K562 (cell line): ENCODE data around the gene TSPAN15. TPM values are rescaled to one million over a fixed set of nuclear protein-coding genes. Genes with fewer than 3 reads are reported as not detected.
A peak's percentile ranks its signal among the peaks of the same experiment; 100 is the strongest.

Experiments used
- ATF1 ChIP-seq, 2 experiments: fragments of 450-650 bp in 1 of 2; IDR thresholded peaks; 2 replicates each; pipeline ENCODE4 v1.6.1; 2016; ENCODE audit warnings: missing compliant biosample characterization in 1 of 2, missing genetic modification characterization in 1 of 2
- BACH1 ChIP-seq: fragments of 200-800 bp; sonication (Bioruptor generic); IDR thresholded peaks from 2 replicates; pipeline ENCODE4 v1.6.1; 2016; ENCODE audit warnings: missing genetic modification characterization, missing compliant biosample characterization
- HES1 ChIP-seq: fragments of 450-650 bp; IDR thresholded peaks from 2 replicates; pipeline ENCODE4 v1.6.1; 2016; ENCODE audit warnings: low read depth, mild to moderate bottlenecking, moderate library complexity
- HMGXB4 ChIP-seq: sonication (generic); formaldehyde crosslinking; IDR thresholded peaks from 2 replicates; pipeline ENCODE4 v1.8.1; 2023; ENCODE audit warnings: mild to moderate bottlenecking, missing genetic modification reagents
- HNRNPUL1 ChIP-seq: fragments of 200-400 bp; formaldehyde crosslinking; IDR thresholded peaks from 2 replicates; pipeline ENCODE4 v1.6.1; 2017; ENCODE audit warnings: low read length
- JUND ChIP-seq, 2 experiments: IDR thresholded peaks; 2 replicates in 1 of 2; 3 replicates in 1 of 2; pipeline ENCODE4 v1.6.1; 2011; ENCODE audit warnings: borderline replicate concordance in 2 of 2, low read depth in 2 of 2, low read length in 2 of 2, improper control_type of control experiment in 1 of 2, missing biosample characterization in 1 of 2, missing genetic modification characterization in 1 of 2, missing genetic modification reagents in 1 of 2
- KLF6 ChIP-seq: fragments of 250-450 bp; sonication (Bioruptor Pico); IDR thresholded peaks from 2 replicates; pipeline ENCODE4 v1.4.0; 2020; ENCODE audit warnings: mild to moderate bottlenecking, moderate library complexity, borderline replicate concordance
- LARP7 ChIP-seq: fragments of 450-650 bp; IDR thresholded peaks from 2 replicates; pipeline ENCODE4 v1.6.1; 2016
- MAX ChIP-seq: sonication (generic); formaldehyde crosslinking; IDR thresholded peaks from 2 replicates; pipeline ENCODE4 v1.9.0; 2022; ENCODE audit warnings: mild to moderate bottlenecking, missing genetic modification reagents
- MLLT1 ChIP-seq, 2 experiments: fragments of 450-650 bp; IDR thresholded peaks; 2 replicates each; pipeline ENCODE4 v1.6.1; 2016
- MLX ChIP-seq, 2 experiments: fragments of 450-650 bp in 1 of 2; sonication (generic) in 1 of 2; formaldehyde crosslinking; conservative IDR thresholded peaks; 2 replicates each; pipeline versions ENCODE4 v1.4.0 to v1.8.1; 2020 to 2022; ENCODE audit warnings: mild to moderate bottlenecking in 1 of 2, missing genetic modification reagents in 1 of 2
- PKNOX1 ChIP-seq: fragments of 450-650 bp; IDR thresholded peaks from 2 replicates; pipeline ENCODE4 v1.6.1; 2016
- POLR2AphosphoS5 ChIP-seq: IDR thresholded peaks from 2 replicates; pipeline ENCODE4 v1.6.1; 2011; ENCODE audit warnings: mild to moderate bottlenecking, low read depth, low read length, moderate library complexity; ENCODE audit not compliant: control insufficient read depth, insufficient read depth
- RAD21 ChIP-seq, 2 experiments: fragments of 250-450 bp in 1 of 2; fragments of 450-650 bp in 1 of 2; sonication (Bioruptor Pico) in 1 of 2; formaldehyde crosslinking in 1 of 2; IDR thresholded peaks in 1 of 2; conservative IDR thresholded peaks in 1 of 2; 2 replicates each; pipeline versions ENCODE4 v1.4.0 to v1.8.0; 2020 to 2022; ENCODE audit warnings: mild to moderate bottlenecking in 2 of 2, moderate library complexity in 1 of 2
- RBM39 ChIP-seq: fragments of 200-400 bp; formaldehyde crosslinking; optimal IDR thresholded peaks from 2 replicates; pipeline ENCODE3; 2018; ENCODE audit warnings: low read depth, low read length
- U2AF1 ChIP-seq: fragments of 200-400 bp; formaldehyde crosslinking; optimal IDR thresholded peaks from 2 replicates; pipeline ENCODE3; 2017; ENCODE audit warnings: mild to moderate bottlenecking, low read depth, low read length, moderate library complexity
- ZFP1 ChIP-seq: fragments of 450-650 bp; formaldehyde crosslinking; IDR thresholded peaks from 2 replicates; pipeline ENCODE4 v1.4.0; 2020; ENCODE audit warnings: mild to moderate bottlenecking, mixed read lengths
- ZKSCAN8 ChIP-seq: fragments of 200-800 bp; sonication (Bioruptor generic); IDR thresholded peaks from 2 replicates; pipeline ENCODE4 v1.6.1; 2016; ENCODE audit warnings: missing genetic modification characterization, missing compliant biosample characterization
- ZNF140 ChIP-seq: fragments of 250-450 bp; sonication (Bioruptor Pico); IDR thresholded peaks from 2 replicates; pipeline ENCODE4 v1.8.0; 2021; ENCODE audit warnings: moderate library complexity, mild to moderate bottlenecking, inconsistent platforms
- ZNF3 ChIP-seq: fragments of 250-450 bp; sonication (Bioruptor Pico); IDR thresholded peaks from 2 replicates; pipeline ENCODE4 v1.5.0; 2021; ENCODE audit warnings: mild to moderate bottlenecking, moderate library complexity
- polyA plus RNA-seq, 8 experiments: library from polyadenylated mRNA; depleted of rRNA in 4 of 8; stranded (reverse) in 5 of 8; unstranded in 3 of 8; fragments of >200 nt; fragmentation: Nextera tagmentation in 2 of 8; fragmentation: Illumina TruSeq in 1 of 8; extraction: Ambion mirVana in 2 of 8; extraction: Trizol in 1 of 8; gene quantifications; 2 replicates each; pipeline versions ENCODE4 v1.2.1 to v1.2.3, GENCODE V29; 2011 to 2014; ENCODE audit warnings: inconsistent platforms in 1 of 8, missing spikeins in 1 of 8
- total RNA-seq, 7 experiments: library from RNA; depleted of rRNA in 6 of 7; stranded (reverse); fragments of >200 nt in 6 of 7; fragmentation: Illumina TruSeq in 2 of 7; extraction: Trizol in 2 of 7; gene quantifications; 2 replicates each; pipeline versions ENCODE4 v1.2.1 to v1.2.3, GENCODE V29; 2011 to 2021; ENCODE audit warnings: low replicate concordance in 1 of 7

The TSPAN15 gene
- total and polyA plus RNA-seq, 9 of the 15 experiments (the other 6 are each of a cell fraction or from before 2014, with no cell fraction given): 0.33 to 1.0 (median 0.45) TPM; not detected in 2

GRCh38 chr10:69408318-69409175 is 42.7 kb upstream of the TSPAN15 start (continued):
- TF ChIP-seq HES1 (0 out of 2 replicates have a peak, but pooled peaks have one; percentile 21), LARP7 (no peak), ZKSCAN8 (CRISPR knock-in tag) (no peak), MLLT1 (IDR thresholded peaks at IDR 0.05) (0 out of 4 replicates have a peak, but pooled peaks of 1 of the 2 experiments have one; percentile 28), U2AF1 (no peak), HNRNPUL1 (no peak), JUND (IDR thresholded peaks at IDR 0.05; ENCODE audit: borderline replicate concordance, low read depth, low read length) (0 out of 2 replicates have a peak, but pooled peaks have one; percentile 5), JUND (tag; IDR thresholded peaks at IDR 0.05; ENCODE audit: borderline replicate concordance, low read depth, low read length) (no peak; the same call in 2 of the 3 replicates), RAD21 (CRISPR knock-in tag; conservative IDR thresholded peaks at IDR 0.05 in 1 of 2, IDR thresholded peaks at IDR 0.05 in 1 of 2) (peak in 1 of 2 experiments; percentile 43; a peak in 2 of 4 replicates), BACH1 (tag) (no peak), MLX (CRISPR knock-in tag; conservative IDR thresholded peaks at IDR 0.05) (no peak), KLF6 (CRISPR knock-in tag) (peak; percentile 17; the same call in 1 of the 2 replicates), ATF1 (CRISPR knock-in tag; IDR thresholded peaks at IDR 0.05) (no peak), ATF1 (tag; IDR thresholded peaks at IDR 0.05) (no peak; the same call in none of the 2 replicates), PKNOX1 (no peak), HMGXB4 (CRISPR knock-in tag) (no peak), POLR2AphosphoS5 (peak; percentile 53), MAX (CRISPR knock-in tag) (peak; percentile 83), ZNF3 (CRISPR knock-in tag) (no peak), RBM39 (no peak), ZFP1 (CRISPR knock-in tag) (no peak), ZNF140 (CRISPR knock-in tag) (no peak)
